ENCODE measurements around the gene SUMO3.

Gene SUMO3

DNA sequence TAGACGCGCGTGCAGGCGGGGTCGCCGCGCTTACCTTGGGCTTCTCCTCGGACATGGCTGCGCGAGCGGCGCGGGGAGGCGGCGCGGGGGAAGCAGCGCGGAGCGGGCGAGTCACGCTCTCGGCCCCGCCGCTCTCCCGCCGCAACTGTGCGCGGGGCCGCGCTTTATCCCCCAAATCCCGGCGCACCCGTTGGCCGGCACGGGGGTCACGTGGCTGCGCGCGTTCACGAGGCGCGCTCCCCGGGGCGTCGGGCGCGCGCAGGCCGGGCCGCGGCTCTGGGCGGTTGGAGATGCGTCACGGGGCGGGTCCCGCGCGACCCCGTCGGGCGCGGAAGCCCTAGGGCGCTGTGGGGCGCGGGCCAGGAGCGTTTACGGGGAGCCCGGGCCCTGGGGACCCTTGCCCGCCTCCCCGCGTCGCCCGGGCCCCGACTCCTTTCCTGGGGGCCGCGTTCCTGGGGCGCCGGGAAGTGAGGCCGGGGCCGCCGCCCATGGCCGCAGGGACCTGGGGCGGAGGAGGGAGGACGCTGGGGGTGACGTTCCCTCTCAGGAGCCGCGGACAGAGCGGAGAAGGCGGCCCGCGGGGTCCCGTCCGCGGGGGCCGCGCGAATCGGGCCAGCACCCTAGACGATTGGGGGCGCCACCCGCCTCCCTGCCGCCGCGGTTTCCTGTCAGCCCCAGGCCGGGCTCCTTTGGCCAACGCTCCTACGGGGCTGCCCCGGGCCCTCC is at the start of gene SUMO3:
Gene SUMO3 (minus strand): TSS at position 149 of the 726 bp plus-strand sequence. CDS start 94 bp downstream, at position 55.
- DNase-seq (ENCODE audit: low read depth): peak; percentile 80

DNA sequence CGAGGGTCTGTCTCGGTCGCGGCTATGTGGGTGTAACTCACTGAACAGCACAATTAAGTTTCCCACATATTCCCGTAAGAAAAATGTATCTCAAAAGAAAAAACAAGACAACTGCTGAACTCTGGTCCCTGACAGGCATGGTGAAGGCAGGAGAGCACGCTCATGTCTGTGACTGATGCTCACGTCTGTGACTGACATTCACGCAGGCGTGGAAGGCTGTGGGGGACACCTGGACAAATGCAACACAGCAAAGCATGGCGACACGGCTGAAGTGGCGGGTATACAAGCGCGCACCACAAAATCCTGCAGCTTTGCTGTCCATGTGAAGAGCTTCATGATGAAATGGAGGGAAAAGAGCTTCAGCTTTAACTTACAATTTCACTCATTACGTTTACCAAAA is 49.6 kb upstream of the SUMO3 start:
- no peak for DNase-seq (ENCODE audit: low read depth)

DNA sequence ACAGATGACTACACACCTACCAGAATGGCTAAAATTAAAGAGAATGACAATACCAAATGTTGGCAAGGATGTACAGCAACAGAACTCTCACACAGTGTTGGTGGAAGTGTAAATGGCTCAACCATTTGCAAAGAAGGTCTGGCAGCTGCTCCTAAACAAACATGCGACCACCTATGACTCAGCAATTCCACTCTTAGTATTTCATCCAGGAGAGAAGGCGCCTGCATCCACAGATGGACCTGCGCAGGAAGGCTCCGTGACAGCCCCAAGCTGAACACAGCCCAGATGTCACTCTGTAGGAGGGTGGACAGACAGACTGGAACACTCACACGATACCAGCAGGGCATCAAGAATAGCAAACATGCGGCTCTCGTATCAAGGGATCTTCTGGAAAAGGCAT is 48.9 kb upstream of the SUMO3 start:
- DNase-seq (ENCODE audit: low read depth): no peak

DNA sequence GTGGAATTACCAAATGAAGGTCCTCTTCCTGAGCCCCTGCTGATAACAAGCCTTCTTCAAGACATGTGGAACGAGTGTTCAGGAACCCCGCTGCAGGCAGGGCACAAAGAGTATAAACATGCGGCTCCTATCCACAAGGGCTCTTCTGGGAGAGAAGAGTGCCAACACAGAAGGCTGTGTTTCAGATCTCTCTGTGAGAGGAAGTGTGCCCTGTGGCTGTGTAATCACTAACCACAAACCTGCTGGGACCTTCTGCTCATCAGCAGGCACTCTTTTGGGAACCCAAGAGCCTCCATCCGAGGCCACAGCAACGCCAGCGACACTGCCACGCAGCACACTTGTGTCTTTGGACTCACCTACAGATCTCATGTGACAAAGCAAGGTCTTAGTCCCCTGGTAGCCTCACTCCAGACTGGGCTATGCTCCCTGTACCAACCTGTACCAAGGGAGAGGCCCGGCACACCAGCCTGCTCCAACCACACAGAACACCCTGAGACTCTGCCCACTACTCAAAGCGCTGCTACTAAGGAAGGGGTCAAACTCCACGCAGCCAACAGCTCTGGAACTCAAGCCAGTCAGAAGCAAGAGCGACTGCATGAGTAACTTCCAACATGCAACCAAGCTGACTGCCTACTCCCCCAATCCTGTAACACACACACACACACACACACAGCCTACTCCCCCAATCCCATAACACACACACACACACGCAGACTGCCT is 47.9 kb upstream of the SUMO3 start:
- no peak for DNase-seq (ENCODE audit: low read depth)

DNA sequence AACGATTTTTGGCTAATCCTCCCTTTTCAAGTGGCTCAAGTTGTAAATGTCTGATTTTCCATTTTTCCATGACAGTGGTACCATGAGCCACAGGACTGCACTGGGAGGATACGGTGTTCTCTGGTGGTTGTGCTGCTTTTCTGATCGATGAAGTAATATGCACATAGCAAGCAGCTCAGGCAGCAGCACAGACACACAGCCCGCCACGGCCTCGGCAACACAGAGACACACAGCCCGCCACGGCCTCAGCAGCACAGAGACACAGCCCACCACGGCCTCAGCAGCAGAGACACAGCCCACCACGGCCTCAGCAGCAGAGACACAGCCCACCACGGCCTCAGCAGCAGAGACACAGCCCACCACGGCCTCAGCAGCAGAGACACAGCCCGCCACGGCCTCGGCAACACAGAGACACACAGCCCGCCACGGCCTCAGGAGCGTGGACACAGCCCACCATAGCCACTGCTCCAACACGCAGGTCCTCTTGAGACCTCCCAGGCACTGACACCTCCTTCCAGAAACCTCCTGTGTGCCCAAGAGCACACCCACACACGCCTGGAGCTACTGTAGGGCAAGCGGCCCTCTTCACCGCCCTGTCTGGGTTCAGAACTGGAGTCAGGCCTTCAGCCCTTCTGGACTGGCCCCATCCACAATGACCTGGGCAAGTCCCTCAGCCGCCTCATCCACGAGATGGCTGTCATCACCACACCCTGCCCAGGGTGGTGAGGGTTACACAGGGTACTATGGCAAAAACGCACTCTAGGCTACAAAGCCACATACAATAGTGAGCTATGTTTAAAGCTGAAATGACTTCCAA is 45.2 kb upstream of the SUMO3 start:
- DNase-seq (ENCODE audit: low read depth): no peak

DNA sequence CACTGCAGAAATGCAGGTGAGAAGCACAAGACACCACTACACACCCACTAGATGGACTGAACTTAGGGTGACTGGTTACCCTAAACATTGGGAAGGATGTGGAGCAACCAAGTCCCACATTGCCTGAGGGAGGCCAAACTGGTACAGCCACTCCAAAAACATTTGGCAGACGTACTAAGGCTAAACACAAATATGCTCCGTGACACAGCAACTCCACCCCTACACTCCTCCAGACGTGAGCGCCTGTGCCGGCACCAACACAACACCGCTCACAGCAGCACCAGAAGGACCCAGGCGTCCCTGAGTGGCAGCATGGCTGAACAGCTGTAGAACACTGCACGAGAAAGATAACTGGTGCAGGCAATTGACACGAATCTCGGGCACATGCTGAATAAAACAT is 40.9 kb upstream of the SUMO3 start:
- no peak for DNase-seq (ENCODE audit: low read depth)

DNA sequence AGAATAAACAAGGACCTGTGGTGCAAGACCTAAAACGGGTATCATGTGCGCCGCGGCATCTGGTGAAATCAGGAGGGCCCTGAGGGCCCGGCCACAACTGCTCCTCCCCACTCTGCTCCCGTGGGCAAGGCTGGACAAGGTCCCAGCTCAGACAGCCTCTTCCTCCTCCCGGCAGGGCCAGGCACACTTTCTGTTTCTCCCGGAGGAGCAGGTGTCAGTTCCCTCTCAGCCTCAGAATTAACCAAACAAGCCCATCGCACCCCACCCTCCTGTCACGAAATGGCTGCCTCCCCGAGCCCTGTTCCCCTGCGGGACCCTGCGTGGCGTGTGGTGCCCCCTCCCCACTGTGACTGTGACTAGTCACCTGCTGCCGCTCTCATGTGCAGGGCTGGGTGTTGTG is 40.4 kb upstream of the SUMO3 start:
- no peak for DNase-seq (ENCODE audit: low read depth)

DNA sequence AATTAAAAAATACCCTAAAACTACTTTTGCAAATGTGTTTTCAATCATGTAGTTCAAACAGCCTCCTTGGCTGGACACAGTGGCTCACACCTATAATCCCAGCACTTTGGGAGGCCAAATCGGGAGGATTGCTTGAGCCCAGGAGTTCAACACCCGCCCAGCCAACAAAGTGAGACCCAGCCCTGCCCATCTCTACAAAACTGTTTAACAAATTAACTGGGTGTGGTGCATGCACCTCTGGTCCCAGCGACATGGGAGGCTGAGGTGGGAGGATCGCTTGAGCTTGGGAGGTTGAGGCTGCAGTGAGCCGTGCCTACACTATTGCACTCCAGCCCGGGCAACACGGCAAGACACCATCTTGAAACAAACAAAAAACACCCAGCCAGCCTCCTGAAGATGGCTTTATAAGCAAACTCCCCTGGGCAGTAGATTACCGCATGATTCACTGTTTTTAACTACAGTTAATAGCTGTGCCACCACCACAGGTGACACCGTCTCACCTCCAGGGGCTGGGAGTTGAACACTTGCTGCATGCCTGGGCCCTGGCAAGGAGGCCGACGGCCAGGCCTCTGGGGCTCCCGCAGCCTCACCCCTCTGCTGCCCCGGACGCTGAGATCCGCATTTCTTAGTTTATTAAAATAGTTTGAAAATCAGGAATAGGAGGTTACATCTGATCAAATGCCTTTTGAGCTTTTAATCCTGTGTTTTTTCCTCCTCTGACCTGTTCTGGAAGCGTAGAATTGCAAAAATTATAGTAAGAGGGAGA is 39.4 kb upstream of the SUMO3 start:
- DNase-seq (ENCODE audit: low read depth): no peak

DNA sequence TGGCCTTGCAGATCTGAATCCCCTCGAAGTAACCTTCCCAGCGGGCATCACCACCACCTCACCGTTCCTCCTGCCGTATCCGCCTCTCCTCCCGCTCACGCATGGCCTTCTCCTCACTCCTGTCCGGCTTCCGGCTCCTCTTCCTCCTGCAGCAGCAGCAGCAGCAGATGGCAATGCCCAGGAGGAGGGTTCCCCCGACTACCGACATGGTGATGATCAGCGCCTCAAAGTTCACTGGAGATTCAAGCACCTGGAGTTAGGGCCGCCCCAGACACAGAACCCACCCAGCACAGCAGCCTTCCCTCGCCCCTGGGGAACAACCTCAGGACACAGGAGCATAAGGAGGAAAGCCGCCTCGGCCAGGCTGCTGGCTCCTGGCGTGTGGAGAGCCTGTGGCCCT is 38.3 kb upstream of the SUMO3 start:
- DNase-seq (ENCODE audit: low read depth): no peak

DNA sequence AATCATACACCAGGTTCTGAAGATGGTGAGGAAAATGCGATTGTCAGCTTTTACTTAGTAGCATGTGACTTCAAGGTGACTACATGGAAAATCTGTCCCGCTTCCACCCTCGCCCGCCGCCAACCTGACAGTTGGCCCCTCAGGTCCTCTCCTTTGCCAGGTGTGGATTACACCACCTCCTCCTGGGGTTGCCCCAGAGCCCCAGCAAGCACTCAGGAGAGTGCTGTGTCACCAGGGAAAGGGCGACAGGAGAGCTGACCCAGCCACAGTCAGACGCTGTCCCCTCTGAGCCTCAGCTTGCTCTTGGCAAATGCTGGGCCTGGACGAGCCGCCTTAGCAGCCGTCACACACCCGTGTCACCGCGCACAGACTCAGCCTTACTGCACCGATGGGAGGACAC is 37.7 kb upstream of the SUMO3 start:
- no peak for DNase-seq (ENCODE audit: low read depth)

DNA sequence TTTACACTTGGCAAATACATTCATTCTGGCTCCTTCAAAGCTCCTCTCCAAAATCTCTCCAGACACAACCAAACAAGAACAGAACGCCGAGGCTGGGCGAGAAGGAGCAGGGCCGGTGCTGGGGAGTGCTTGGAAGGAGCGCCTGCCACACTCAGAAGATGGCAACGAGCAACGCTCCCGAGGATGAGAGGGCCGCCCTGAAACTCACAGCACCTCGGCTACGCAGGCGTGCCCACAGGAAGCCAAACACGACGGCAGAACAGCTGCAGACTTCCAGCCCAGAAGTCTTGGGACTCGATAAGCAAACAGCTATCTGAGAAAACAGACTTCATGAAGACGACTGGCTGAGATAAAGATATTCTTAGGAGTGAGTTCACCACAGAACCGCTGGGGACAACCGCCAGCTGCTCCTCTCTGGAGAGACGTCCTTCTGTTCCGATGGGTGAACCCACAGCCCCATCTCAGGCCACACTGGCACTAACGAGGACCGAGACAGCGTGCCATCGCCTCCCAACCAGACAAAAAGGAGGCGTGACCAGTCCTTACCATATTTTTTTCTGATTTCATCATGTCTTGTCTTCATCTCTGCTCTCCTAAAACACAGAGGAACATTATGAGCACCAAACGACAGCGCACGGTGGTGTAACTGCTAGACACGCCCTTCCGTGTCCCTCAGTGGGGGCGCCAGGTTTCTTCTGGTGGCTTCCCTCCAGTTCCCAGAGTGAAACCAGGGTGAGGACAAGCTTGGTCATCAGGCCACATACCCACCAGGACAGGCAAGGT is 37.0 kb upstream of the SUMO3 start:
- no peak for DNase-seq (ENCODE audit: low read depth)

DNA sequence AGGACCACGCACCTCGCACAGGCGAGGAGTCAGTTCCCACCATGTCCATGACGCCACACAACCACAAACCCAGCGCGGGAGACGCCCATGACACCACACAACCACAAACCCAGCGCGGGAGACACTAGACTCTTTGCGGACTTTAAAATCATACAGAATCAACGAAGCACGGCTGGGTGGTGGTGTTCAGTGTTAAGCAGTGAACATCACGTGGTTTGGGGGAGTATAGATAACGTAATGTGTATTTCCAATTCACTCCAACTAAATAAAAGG is 36.5 kb upstream of the SUMO3 start:
- no peak for DNase-seq (ENCODE audit: low read depth)

DNA sequence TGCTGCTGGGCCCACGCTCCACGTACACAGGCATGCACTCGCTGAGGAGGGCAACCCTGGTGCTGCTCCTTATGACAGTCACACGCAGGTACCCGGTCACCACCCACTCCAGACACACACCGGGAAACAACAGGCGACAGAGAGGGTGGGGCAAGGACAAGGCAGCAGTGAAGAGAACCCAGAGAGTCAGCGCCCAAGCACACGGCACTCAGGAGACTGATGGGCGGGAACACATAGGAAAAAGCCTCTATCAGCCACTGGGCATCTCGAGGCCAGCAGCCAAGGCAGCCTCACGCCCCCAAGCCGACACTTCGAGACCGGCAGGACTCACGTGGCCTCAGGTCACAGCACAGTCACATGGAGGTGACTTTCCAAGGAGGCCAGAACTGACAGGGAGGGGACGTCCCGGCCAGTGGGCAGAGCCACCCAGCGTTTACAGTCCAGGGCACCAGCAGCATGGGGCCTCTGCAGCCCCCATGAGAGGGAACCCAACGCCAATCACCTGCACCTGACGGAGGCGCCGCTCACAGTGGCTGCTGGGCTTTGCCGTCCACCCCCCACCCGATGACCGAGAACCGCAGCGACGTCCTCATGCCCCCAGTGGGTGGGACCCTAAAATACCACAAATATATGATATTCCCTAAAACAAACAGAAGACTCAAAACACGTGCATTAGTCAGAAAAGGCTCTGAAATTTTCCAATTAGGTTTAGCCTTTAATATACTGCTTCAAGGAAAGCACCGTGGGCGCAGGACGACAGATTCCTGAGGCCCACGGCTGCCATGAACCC is 35.9 kb upstream of the SUMO3 start:
- DNase-seq (ENCODE audit: low read depth): no peak

DNA sequence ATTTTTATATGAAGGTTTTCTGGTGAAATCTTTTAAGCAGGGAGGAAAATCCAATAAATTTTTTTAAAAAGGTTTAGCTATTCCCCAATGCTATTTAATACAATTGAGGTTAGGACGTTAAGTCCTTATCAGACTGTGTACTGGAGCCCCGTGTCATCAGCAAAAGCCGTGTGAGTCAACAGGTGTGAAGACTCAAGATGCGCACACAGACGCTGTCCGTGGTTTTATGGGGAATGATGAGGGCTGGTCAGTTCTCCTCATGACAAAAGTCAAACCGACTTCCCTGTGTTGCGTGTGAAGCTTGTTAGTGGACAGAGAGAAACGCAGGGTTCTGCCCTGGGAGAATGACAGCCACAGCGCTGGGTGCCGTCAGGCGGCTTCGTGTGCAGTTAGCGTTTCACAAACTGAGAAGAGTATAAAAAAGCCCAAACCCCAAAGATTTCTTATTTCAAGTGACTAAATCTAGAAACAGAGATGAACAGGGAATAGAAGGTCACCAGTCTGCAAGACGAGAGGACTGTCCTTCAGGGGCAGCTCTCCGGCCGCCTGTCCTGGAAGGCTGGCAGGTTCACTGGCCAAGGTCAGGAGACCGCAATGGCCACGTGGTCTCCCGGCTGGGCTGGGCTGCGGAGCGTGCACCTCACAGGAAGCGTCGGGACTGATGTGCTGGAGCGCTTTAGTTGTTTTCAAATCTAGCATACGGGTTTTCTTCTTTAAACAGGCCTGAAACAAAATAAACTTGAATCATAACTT is 33.2 kb upstream of the SUMO3 start:
- DNase-seq (ENCODE audit: low read depth): no peak

DNA sequence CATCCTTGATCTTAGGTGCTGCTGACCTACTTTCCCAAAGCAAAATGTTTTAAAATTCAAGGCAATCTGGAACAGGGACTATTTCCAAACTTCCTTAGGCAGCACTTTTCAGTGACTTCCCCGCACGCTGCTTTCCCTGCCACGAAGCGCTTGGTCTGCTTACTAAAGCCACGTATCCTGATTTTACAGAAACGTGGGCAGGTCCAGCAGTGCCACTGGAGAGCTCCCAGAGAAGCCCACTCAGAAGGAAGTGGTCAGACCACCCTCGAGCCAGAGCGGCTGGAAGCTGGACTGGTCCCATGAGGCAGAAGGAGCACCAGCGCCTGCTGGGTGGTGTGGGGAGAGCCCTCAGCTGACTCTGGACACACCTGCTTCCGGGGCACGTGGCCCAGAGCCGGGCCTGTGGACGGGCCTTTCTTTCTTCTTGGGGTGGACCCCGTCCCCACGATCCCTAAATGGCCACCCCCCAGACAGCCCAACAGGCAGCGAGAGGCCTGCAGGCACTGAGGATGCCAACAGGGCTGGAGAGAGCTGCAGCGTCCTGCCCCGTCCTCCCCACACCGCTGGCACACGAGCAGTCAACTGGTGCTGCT is 32.4 kb upstream of the SUMO3 start:
- DNase-seq (ENCODE audit: low read depth): no peak

DNA sequence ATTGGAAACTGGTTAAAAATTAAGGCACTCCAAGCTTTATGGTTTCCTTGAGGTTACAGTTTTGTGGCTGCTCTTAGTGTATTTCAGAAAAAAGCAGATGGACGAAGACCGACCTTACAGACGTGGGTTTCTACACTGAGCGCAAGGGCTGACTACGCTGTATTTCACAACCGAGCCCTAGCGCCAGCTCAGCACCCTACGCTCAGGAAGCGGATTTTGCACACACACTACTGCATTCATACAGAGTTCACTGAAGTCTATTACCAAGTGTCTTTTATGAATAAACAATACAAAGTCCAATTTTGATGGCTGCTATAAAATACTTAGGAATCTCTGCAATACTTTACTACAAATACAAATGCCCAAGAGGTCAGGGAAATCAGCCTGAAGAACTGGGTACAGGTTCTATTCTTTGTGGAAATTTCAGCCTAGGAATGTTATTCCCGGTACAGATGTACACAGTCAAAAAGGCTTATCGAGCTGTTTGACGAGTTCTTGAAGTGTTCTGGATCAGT is 31.8 kb upstream of the SUMO3 start:
- no peak for DNase-seq (ENCODE audit: low read depth)

DNA sequence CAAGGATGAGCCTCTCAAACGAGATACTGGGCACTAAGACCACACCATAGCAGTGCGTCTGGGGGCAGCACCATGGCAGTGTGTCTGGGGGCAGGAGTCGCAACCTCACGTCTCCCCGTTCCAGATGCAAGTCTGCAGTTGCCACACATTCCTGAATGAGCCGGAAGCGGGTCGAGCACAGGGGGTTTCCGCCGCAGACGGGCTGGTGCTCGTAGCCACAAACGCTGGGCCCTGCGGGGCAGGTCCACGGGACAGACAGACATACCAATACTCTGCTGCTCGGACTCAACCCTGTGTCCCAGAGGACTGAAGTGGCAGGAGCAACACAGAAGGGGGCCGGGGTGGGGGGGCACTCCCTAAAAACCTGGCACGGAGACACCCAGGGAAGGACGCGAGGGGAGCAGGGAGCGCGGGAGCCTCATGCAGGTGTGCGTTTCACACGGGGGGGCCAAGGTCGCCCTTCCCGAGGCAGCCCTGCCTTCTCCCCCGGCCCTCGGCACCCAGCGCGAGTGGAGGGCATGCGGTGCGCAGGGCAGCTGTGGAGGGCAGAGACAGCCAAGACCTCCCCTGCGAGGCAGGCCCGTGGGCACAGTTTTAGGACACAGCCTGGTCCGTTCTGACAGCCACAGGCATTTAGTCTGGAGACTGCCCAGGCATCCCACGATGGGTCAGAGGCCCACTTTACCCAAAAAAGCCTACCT is 31.1 kb upstream of the SUMO3 start:
- DNase-seq (ENCODE audit: low read depth): no peak

DNA sequence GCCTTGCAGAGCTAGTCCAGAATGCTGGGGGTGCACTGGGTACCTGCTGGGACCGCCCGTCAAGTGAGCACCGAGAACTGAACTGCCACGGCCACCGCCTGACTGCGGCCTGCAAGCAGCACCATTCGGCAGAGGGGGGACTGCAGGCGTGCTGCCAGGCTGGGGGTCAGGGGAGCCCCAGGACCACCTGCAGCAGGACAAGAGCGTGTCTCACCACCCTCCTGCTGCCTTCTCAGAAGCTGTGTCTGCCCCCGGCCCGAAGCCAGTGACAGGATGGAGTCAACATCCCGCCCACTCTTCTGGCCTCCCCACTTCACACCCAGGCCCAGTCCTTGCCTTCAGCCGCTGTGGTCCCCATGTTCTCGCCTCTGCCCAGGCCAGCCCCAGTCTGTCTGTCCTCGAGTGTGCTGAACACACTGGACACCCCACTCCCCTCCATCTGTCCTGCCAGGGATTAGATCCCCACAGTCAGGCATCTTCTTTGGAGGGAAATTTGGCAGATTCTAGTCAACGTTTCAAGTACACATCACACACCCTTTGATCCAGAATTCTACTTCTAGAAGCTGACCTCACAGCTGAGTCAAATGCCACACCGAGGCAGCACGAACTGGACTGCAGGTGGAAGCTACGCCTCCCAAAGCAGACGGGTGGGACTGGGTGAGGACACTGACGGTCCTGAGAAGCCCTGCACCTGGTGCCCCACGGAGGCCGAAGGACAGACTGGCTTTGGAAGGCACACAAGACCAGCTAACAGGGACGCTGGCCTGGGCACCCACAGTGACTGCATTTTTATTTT is 29.6 kb upstream of the SUMO3 start:
- no peak for DNase-seq (ENCODE audit: low read depth)
